B cell (primary cell): ENCODE data around the gene DOLPP1. TPM values are rescaled to one million over a fixed set of nuclear protein-coding genes. Genes with fewer than 3 reads are reported as not detected.
A peak's percentile ranks its signal among the peaks of the same experiment; 100 is the strongest.

Experiments
- ATAC-seq: fragments of 200-7000 bp; cut with Tn5 transposase; one replicate; pipeline ENCODE4 v1.10.0; 2021; ENCODE audit warnings: low read depth, mild to moderate bottlenecking, moderate number of reproducible peaks, moderate library complexity
- CTCF ChIA-PET: fragments of 350-600 bp; sonication (Branson Sonifier 250); formaldehyde crosslinking; loops from one replicate; lab custom pipeline; 2021; ENCODE audit warnings: antibody characterized with exemption, inconsistent platforms; lab: Charles Lee
- POLR2A ChIA-PET: fragments of 350-600 bp; sonication (Branson Sonifier 250); formaldehyde crosslinking; loops from one replicate; lab custom pipeline; 2021; ENCODE audit warnings: antibody characterized with exemption; lab: Charles Lee
- DNase-seq: peaks from one replicate; pipeline ENCODE4 v3.0.0; 2013
- H2AFZ ChIP-seq: 2 replicates; pipeline ENCODE4 v1.6.1; 2012; ENCODE audit warnings: mild to moderate bottlenecking, low read depth, low read length; ENCODE audit not compliant: insufficient read depth, poor library complexity, severe bottlenecking
- H3K27ac ChIP-seq, 2 donors: 1 replicate in 1 of 2; 2 replicates in 1 of 2; pipeline ENCODE4 v1.5.1; 2012 to 2013; ENCODE audit warnings: low read length in 2 of 2, mild to moderate bottlenecking in 2 of 2, moderate library complexity in 1 of 2
- H3K27me3 ChIP-seq, 4 experiments: fragments of 200-600 bp in 1 of 4; sonication (generic) in 1 of 4; replicated peaks in 1 of 4; 1 replicate in 2 of 4; 2 replicates in 2 of 4; pipeline versions ENCODE4 v1.6.1 to v1.7.0; 2013 to 2016; ENCODE audit warnings: low read length in 3 of 4, mild to moderate bottlenecking in 2 of 4, mixed read lengths in 1 of 4, moderate library complexity in 1 of 4; ENCODE audit not compliant: insufficient read depth in 4 of 4, control insufficient read depth in 3 of 4; ENCODE audit errors: control extremely low read depth in 1 of 4
- H3K36me3 ChIP-seq, 2 experiments: replicated peaks in 1 of 2; 1 replicate in 1 of 2; 2 replicates in 1 of 2; pipeline versions ENCODE4 v1.6.1 to v1.7.1; 2013; ENCODE audit warnings: low read length in 1 of 2; ENCODE audit not compliant: insufficient read depth in 2 of 2, control insufficient read depth in 1 of 2; ENCODE audit errors: control extremely low read depth in 1 of 2, extremely low read depth in 1 of 2
- H3K4me1 ChIP-seq, 2 donors: fragments of 200-600 bp in 1 of 2; sonication (generic) in 1 of 2; 1 replicate in 1 of 2; 2 replicates in 1 of 2; pipeline versions ENCODE4 v1.5.1 to v1.6.1; 2013 to 2017; ENCODE audit warnings: low read length in 2 of 2; ENCODE audit not compliant: control insufficient read depth in 2 of 2, insufficient read depth in 2 of 2
- H3K4me2 ChIP-seq: replicated peaks from 2 replicates; pipeline ENCODE3; 2012; ENCODE audit warnings: mild to moderate bottlenecking, low read depth, low read length; ENCODE audit not compliant: poor library complexity, severe bottlenecking
- H3K4me3 ChIP-seq, 5 experiments: fragments of 200-600 bp in 1 of 5; sonication (generic) in 1 of 5; 1 replicate in 3 of 5; 2 replicates in 2 of 5; pipeline versions ENCODE4 v1.5.1 to v1.7.0; 2011 to 2016; ENCODE audit warnings: low read length in 4 of 5, mild to moderate bottlenecking in 4 of 5, low read depth in 2 of 5, control low read depth in 1 of 5, moderate library complexity in 1 of 5; ENCODE audit not compliant: insufficient read depth in 1 of 5; ENCODE audit errors: control extremely low read depth in 1 of 5, extremely low read depth in 1 of 5
- H3K79me2 ChIP-seq: fragments of 200-600 bp; sonication (generic); one replicate; pipeline ENCODE4 v1.6.0; 2016; ENCODE audit warnings: low read length; ENCODE audit not compliant: control insufficient read depth, insufficient read depth
- H3K9ac ChIP-seq: fragments of 200-600 bp; sonication (generic); 2 replicates; pipeline ENCODE4 v1.6.1; 2017; ENCODE audit warnings: mild to moderate bottlenecking, low read length, moderate library complexity
- H3K9me3 ChIP-seq, 3 donors: one replicate each; pipeline versions ENCODE4 v1.6.1 to v1.7.1; 2013; ENCODE audit warnings: low read length in 2 of 3; ENCODE audit not compliant: control insufficient read depth in 2 of 3, insufficient read depth in 1 of 3; ENCODE audit errors: control extremely low read depth in 1 of 3
- H4K20me1 ChIP-seq: 2 replicates; pipeline ENCODE4 v1.6.0; 2012; ENCODE audit warnings: mild to moderate bottlenecking, low read length; ENCODE audit not compliant: insufficient read depth, control insufficient read depth, poor library complexity, severe bottlenecking
- H3K27ac Mint-ChIP-seq: one replicate; pipeline ENCODE4 v1.8.0; 2021; ENCODE audit warnings: mixed read lengths
- H3K27me3 Mint-ChIP-seq: one replicate; pipeline ENCODE4 v1.8.0; 2021; ENCODE audit warnings: mixed read lengths
- H3K4me1 Mint-ChIP-seq: one replicate; pipeline ENCODE4 v1.8.0; 2021; ENCODE audit warnings: mixed read lengths
- H3K4me3 Mint-ChIP-seq: one replicate; pipeline ENCODE4 v1.8.0; 2021; ENCODE audit warnings: mixed read lengths
- H3K9me3 Mint-ChIP-seq: one replicate; pipeline ENCODE4 v1.8.0; 2022; ENCODE audit warnings: mixed read lengths; ENCODE audit not compliant: insufficient read depth
- CTCF ChIP-seq: fragments of 200-600 bp; IDR thresholded peaks from one replicate; pipeline ENCODE4 v1.8.0; 2022; ENCODE audit warnings: antibody characterized with exemption, mild to moderate bottlenecking
- EZH2 ChIP-seq: IDR thresholded peaks from 2 replicates; pipeline ENCODE4 v1.6.1; 2012; ENCODE audit warnings: borderline replicate concordance, low read depth, mild to moderate bottlenecking, moderate library complexity, low read length; ENCODE audit not compliant: insufficient read depth, poor library complexity, severe bottlenecking
- WGBS: methylation state at CpG from one replicate; pipeline ENCODE4 v1.1.5; 2013; ENCODE audit warnings: missing lambda C conversion rate; ENCODE audit not compliant: insufficient coverage; 5-methylcytosine and 5-hydroxymethylcytosine counted together
- intact Hi-C: fragments of 100-400 bp; cut with micrococcal nuclease; formaldehyde crosslinking; loops from one replicate; pipeline ENCODE4 v1.10.0; 2022
- polyA plus RNA-seq: library from polyadenylated mRNA; depleted of rRNA; stranded (reverse); fragments of >200 nt; gene quantifications from 2 replicates; pipeline ENCODE4 v1.2.3, GENCODE V29; 2012
- total RNA-seq, 2 donors: library from RNA; stranded (reverse); fragments of 120-200 nt in 1 of 2; gene quantifications; 1 replicate in 1 of 2; 2 replicates in 1 of 2; pipeline versions ENCODE4 v1.2.3 to v1.2.4, GENCODE V29; 2013 to 2022

Gene DOLPP1
- total and polyA plus RNA-seq, 2 donors (not counting 1 experiment from before 2014, with no cell fraction given): 4.7 to 8.6 TPM

DNA sequence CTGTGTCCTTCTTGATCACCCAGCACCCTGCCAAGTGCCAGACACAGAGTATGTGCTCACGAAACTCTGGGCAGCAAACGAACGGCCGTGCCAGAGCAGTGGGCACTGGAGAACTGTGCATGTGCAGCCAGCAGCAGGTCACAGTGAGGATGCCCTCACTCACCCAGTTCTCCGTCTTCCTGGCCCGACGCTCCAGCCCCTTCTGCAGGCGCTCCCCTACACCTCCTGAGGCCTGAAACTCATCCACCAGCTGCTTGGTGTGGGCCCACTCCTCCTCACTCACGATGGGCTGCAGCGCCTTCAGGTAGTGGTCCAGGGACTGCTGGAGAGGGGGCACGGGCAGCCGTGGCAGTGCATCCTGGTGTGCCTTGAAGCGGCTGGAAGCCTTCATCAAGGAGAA lies 26.7 kb downstream of the DOLPP1 start:
- no peaks in the 10 kb centered on the region for H3K9me3 ChIP-seq
- no peak overlapping the region for H3K4me2 ChIP-seq
- no peaks in the 10 kb centered on the region for H3K27me3 ChIP-seq
- TF ChIP-seq EZH2 (no peak), CTCF (no peak)
- ATAC-seq (no peak), DNase-seq (no peak)
- Mint-ChIP-seq H3K9me3 (no peaks in the 10 kb centered on the region), H3K4me1 (peaks cover 15% of the 10 kb centered on the region), H3K4me3 (no peak overlapping the region), H3K27ac (no peak overlapping the region), H3K27me3 (no peaks in the 10 kb centered on the region)
- H3K36me3 ChIP-seq: no peaks in the 10 kb centered on the region
- CTCF ChIA-PET: no interaction called here
- peaks cover 14% of the 10 kb centered on the region for H3K79me2 ChIP-seq
- POLR2A ChIA-PET: no interaction called here
- no peaks in the 10 kb centered on the region for H4K20me1 ChIP-seq
- no peak overlapping the region for H3K4me3 ChIP-seq
- H3K9ac ChIP-seq: no peak overlapping the region
- H3K4me1 ChIP-seq: peaks cover 12 to 15% of the 10 kb centered on the region in 2 donors
- no peak overlapping the region for H3K27ac ChIP-seq
- no peak overlapping the region for H2AFZ ChIP-seq
- 93% methylated on average over 13 of the region's 13 CpGs for WGBS
- intact Hi-C loops: no loop called here

DNA sequence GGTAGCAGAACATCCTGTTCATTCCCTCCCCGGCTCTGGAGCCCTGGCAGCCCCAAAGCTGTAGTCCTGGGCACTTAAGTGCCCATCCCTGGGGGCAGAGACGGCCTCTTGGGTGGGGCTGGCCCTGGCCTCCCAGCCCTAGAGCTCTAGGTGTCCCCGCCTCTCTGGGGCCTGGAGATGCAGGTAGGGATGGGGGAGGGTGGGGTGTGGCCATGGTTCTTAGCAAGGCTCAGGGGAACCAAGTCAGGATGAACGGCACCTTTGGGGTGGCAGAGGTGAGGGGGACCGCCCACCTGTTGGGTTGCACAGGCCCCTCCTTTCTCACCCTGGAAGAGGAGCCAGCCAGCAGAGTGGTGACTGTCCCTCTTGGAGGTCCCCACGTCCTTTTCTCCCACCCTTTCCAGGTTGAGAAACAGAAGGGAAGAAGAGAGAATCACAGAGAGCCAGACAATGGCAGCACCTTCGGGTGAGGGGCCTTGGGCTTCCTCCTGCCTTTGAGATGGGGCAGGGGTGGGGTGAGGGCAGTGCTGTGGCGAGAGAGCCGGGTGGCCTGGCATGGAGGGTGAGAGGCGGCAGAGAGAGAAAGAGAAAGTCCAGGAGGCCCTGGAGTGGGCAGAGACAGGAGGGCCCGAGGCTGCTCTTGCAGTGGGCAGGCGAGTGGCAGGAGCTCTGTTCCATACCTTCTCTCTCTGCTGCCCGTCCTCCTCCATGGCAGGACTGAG lies 27.3 kb downstream of the DOLPP1 start:
- TF ChIP-seq CTCF (no peak), EZH2 (no peak)
- no peak overlapping the region for H3K9ac ChIP-seq
- ChIA-PET POLR2A (no interaction called here), CTCF (no interaction called here)
- H2AFZ ChIP-seq: no peak overlapping the region
- no peaks in the 10 kb centered on the region for H3K36me3 ChIP-seq
- no peaks in the 10 kb centered on the region for H3K9me3 ChIP-seq
- intact Hi-C loops: no loop called here
- no peak overlapping the region for H3K27ac ChIP-seq
- peak overlapping the region; percentile 80 for H3K4me3 Mint-ChIP-seq
- H3K4me2 ChIP-seq: no peak overlapping the region
- H3K9me3 Mint-ChIP-seq: no peaks in the 10 kb centered on the region
- no peak for ATAC-seq
- H3K4me1 Mint-ChIP-seq: peaks cover 16% of the 10 kb centered on the region
- peaks cover 12 to 15% of the 10 kb centered on the region in 2 donors for H3K4me1 ChIP-seq
- peaks cover 19% of the 10 kb centered on the region for H3K79me2 ChIP-seq
- no peaks in the 10 kb centered on the region for H3K27me3 Mint-ChIP-seq
- no peaks in the 10 kb centered on the region for H4K20me1 ChIP-seq
- DNase-seq: no peak
- no peak overlapping the region for H3K27ac Mint-ChIP-seq
- no peak overlapping the region for H3K4me3 ChIP-seq
- no peaks in the 10 kb centered on the region for H3K27me3 ChIP-seq
- 89% methylated on average over 11 of the region's 13 CpGs for WGBS
